LNCaP clone FGC (cell line): ENCODE measurements around the gene ISM1.

Source experiments
- DNase-seq: peaks from one replicate; pipeline ENCODE4 v3.0.0-alpha.2; 2011; ENCODE audit warnings: low read depth
- H3K4me3 ChIP-seq: 2 replicates; pipeline ENCODE4 v1.5.1; 2011; ENCODE audit warnings: mild to moderate bottlenecking, low read depth, low read length, control low read depth
- TF ChIP-seq, protein P1 (sequence below): IDR thresholded peaks from 2 replicates; pipeline ENCODE4 v1.5.1; 2012; ENCODE audit warnings: mild to moderate bottlenecking; ENCODE audit not compliant: control insufficient read depth, insufficient read depth; ENCODE audit errors: extremely low read depth

The ISM1 gene

DNA sequence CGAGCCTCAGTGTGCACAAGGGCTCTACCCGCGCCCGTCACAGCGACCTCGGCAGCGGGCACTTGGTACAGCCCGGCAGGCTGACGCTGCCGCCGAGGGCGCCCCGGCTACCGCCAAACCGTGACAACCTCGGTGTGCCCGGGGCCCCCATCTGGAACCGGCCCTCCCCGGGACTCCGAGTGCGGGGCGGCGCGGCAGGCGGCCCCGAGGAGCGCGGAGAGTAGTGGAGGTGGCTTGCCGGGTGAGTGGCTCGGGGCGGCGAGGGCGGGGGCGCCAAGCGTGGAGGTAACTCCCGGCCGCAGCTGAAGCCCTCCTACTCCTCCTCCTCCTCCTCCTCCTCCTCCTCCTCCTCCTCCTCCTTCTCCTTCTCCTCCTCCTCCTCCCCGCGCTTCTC, at the start of gene ISM1:
ISM1 (plus strand) TSS at position 371 of the 394 bp plus-strand sequence. CDS start 503 bp downstream, outside the sequence.
- TF ChIP-seq, protein P1, sequence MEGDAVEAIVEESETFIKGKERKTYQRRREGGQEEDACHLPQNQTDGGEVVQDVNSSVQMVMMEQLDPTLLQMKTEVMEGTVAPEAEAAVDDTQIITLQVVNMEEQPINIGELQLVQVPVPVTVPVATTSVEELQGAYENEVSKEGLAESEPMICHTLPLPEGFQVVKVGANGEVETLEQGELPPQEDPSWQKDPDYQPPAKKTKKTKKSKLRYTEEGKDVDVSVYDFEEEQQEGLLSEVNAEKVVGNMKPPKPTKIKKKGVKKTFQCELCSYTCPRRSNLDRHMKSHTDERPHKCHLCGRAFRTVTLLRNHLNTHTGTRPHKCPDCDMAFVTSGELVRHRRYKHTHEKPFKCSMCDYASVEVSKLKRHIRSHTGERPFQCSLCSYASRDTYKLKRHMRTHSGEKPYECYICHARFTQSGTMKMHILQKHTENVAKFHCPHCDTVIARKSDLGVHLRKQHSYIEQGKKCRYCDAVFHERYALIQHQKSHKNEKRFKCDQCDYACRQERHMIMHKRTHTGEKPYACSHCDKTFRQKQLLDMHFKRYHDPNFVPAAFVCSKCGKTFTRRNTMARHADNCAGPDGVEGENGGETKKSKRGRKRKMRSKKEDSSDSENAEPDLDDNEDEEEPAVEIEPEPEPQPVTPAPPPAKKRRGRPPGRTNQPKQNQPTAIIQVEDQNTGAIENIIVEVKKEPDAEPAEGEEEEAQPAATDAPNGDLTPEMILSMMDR = no peak
- no peak for DNase-seq
- peak within 1 kb of the TSS; percentile 38 for H3K4me3 ChIP-seq

DNA sequence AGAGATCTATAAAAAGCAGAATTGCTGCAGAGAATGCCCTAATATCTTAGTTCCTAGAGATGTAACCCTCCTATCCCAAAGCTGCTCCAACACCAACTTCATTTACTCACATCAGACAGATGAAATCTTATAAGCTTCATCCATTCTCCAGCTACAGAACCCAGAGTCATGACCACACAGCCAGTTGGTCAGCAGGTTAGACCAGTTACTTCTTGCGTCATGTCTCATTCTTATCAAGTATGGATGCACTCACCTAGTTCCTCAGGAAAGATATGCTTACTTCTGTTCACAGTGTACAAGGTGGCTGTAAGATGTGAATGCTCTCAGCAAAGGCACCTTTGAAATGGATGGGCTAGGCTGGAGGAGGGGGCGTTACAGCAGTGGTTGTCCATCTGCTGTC, 47.9 kb upstream of the ISM1 start:
- TF ChIP-seq, protein P1 = no peak
- DNase-seq = no peak
- no peak overlapping the region for H3K4me3 ChIP-seq

DNA sequence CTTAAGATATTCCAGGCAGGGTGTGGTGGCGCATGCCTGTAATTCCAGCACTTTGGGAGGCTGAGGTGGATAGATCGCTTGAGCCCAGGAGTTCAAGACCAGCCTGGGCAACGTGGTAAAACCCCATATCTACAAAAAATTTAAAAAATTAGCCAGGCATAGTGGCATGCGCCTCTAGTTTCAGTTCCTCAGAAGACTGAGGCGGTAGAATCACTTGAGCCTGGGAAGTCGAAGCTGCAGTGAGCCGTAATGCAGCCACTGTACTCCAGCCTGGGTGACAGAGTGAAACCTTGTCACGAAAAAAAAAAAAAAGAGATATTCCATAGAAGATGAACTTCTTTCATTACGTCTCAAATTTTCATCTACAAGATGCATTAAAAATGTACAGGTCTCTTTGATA, 46.7 kb upstream of the ISM1 start:
- no peak overlapping the region for H3K4me3 ChIP-seq
- DNase-seq = no peak
- TF ChIP-seq, protein P1 = no peak

DNA sequence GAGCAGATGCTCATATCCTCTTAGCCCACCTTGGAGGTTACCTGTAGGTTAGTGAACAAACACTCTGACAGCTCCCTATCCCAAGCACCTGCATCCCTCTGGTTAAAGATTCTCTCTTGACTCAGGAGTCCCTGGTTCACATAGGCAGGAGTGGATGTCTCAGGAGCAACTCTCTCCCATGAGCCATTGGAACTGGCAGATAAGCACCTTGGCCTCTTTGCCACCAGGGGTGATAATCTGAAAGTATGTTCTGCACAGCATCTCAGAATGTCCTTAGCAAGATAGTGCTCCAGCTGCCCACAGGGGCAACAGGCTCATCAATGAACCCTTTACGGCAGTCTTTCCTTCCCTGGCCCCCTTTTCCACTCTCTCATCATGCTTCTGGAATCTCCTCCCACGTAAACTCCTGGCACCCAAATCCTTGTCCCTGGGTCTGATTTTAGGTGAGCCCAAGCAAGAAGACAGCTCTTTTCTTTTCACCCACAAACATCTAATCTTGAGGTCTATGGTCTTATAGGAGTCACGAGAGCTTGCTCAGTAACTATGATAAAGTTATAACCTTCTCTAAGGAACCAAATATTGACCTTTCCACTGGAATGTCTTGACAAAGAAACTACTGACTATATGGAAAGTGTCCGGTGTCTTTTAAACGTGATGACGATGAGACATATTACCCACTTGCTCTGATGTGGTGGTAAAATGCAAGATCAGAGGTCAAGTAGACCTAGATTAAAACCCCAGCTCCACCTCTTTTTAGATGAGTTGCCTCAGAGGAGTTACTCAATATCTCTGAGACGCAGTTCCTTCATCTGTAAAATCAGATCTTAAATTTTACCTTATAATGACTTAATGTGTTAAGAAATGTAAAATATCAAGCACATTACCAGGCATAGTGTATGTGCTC, 39.8 kb upstream of the ISM1 start:
- no peak for DNase-seq
- no peak overlapping the region for H3K4me3 ChIP-seq
- TF ChIP-seq, protein P1 = no peak

DNA sequence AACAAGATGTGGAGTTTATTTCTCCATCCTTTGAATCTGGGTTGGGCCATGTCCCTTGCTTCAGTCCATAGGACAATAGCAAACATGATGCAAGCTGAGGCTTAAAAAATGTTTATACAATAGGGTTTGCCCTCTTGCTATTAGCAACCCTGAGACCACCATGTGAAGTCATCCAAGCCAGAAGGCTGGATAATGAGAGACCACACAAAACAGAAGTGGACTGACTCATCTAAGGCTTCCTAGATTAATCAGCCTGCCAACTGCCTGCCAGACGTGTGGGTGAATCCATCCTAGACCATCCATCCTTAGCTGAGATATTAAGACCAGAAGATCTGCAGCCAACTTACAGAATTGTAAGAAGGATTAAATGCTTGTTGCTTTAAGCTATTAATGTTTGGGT, 38.1 kb upstream of the ISM1 start:
- DNase-seq = no peak
- TF ChIP-seq, protein P1 = no peak
- H3K4me3 ChIP-seq = no peak overlapping the region

DNA sequence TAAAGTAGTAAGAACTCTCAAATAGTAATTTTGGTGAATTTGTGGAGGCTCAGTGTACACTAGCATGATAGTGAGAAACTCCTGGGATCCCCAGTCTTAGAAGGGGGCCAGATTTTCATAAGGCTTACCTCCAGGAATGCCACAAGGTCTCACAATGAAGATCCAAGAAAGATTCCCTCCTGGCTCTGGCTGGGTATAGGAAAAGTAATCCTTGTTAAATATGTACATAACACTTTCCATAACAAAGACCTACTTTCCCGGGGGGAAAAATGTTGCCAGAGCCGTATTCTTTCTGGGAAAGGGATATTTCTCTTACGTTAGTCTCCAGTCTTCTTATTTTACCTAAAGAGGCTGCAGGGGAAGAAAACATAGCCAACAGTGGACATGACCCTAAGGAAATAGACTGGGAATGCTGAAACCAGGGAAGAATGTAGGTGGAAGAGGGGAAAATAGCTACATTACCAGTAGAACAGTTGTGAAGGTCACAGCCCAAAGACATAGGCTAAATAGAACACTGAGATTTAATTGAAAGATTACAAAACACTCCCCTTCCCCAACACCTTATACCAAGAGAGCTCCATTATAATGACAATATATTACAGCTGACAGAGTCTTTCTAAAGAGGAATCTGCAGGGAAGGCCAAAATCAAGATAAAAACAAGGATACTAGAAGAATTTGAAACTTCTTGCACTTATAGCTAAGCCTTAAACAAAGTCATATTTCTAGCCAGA, 34.9 kb upstream of the ISM1 start:
- TF ChIP-seq, protein P1 = no peak
- no peak for DNase-seq
- no peak overlapping the region for H3K4me3 ChIP-seq
